ENCODE data around the gene DCAF11. TPM values are rescaled to one million over a fixed set of nuclear protein-coding genes. Genes with fewer than 3 reads are reported as not detected.

Gene DCAF11
- total RNA-seq, 1 donor from 2014 or later = 63.3 TPM

DNA sequence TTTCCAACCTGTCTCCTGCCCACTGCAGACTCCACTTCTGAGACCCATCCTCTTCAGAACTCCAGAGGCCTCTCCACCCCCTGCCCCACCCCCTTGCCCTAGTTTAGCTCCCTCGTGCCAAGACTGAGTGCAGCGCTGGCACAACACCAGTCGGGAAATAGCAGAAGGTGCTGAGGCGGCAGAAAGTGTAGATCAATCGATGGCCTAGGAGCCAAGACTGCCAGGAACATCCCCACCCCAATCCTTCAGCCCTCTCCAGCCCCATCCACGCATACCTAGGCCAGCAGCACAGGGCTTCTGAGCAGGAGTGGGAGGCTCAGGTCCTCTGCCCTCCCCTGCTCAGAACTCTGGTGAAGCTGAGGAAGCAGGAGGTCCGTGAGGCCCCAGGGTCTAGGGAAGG, 42.1 kb upstream of the DCAF11 start:
- DNase-seq (ENCODE audit: low read depth) = no peak
- H3K36me3 ChIP-seq (ENCODE audit: control insufficient read depth, insufficient read depth, low read length) = no peaks in the 10 kb centered on the region
- H3K27me3 ChIP-seq (ENCODE audit: control insufficient read depth, insufficient read depth, low read length) = peaks cover 38% of the 10 kb centered on the region
- H3K4me3 ChIP-seq (ENCODE audit: low read depth, low read length) = no peak overlapping the region
- TF ChIP-seq, protein P1, sequence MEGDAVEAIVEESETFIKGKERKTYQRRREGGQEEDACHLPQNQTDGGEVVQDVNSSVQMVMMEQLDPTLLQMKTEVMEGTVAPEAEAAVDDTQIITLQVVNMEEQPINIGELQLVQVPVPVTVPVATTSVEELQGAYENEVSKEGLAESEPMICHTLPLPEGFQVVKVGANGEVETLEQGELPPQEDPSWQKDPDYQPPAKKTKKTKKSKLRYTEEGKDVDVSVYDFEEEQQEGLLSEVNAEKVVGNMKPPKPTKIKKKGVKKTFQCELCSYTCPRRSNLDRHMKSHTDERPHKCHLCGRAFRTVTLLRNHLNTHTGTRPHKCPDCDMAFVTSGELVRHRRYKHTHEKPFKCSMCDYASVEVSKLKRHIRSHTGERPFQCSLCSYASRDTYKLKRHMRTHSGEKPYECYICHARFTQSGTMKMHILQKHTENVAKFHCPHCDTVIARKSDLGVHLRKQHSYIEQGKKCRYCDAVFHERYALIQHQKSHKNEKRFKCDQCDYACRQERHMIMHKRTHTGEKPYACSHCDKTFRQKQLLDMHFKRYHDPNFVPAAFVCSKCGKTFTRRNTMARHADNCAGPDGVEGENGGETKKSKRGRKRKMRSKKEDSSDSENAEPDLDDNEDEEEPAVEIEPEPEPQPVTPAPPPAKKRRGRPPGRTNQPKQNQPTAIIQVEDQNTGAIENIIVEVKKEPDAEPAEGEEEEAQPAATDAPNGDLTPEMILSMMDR (IDR thresholded peaks at IDR 0.05; ENCODE audit: insufficient read depth, low read length, poor library complexity, severe bottlenecking) = no peak

DNA sequence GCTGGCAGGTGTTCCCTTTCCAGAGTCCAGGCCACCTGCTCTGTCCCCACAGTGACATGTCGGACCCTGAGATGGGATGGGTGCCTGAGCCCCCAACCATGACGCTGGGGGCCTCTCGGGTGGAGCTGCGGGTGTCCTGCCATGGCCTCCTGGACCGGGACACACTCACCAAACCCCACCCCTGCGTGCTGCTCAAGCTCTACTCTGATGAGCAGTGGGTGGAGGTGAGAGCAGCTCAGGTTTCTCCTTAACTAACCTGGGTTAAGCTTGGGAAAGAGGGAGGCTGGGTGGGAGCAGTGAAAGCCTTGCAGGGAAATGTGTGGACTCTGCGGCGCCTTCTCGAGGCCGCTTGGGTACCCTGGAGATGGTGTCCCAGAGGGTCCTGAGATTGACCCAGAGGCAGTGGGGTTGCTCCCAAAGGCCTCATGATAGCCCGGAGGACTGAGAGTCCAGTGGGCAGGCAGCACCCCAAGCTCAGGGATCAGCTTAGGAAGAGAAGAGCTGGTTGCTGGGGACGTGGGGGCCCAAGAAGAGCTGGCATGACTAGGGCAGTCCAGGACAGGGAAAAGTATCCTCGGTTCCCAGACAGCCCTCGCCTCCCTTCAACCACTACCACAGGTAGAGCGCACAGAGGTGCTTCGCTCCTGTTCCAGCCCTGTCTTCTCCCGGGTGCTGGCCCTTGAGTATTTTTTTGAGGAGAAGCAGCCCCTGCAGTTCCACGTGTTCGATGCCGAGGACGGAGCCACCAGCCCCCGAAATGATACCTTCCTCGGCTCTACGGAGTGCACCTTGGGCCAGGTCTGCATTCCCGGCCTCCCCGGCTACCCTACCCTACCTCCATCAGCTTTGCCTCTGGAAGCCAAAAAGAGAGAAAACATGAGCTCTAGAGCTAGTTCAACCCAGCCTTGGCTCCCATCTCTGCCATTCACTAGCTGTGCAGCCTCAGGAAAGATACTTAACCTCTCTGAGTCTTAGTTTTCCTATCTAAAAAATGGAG, 41.4 kb upstream of the DCAF11 start:
- Histone ChIP-seq H3K27me3 (ENCODE audit: control insufficient read depth, insufficient read depth, low read length) (peaks cover 38% of the 10 kb centered on the region), H3K4me3 (ENCODE audit: low read depth, low read length) (no peak overlapping the region), H3K36me3 (ENCODE audit: control insufficient read depth, insufficient read depth, low read length) (no peaks in the 10 kb centered on the region)
- DNase-seq (ENCODE audit: low read depth) = no peak
- TF ChIP-seq, protein P1 (IDR thresholded peaks at IDR 0.05; ENCODE audit: insufficient read depth, low read length, poor library complexity, severe bottlenecking) = no peak

DNA sequence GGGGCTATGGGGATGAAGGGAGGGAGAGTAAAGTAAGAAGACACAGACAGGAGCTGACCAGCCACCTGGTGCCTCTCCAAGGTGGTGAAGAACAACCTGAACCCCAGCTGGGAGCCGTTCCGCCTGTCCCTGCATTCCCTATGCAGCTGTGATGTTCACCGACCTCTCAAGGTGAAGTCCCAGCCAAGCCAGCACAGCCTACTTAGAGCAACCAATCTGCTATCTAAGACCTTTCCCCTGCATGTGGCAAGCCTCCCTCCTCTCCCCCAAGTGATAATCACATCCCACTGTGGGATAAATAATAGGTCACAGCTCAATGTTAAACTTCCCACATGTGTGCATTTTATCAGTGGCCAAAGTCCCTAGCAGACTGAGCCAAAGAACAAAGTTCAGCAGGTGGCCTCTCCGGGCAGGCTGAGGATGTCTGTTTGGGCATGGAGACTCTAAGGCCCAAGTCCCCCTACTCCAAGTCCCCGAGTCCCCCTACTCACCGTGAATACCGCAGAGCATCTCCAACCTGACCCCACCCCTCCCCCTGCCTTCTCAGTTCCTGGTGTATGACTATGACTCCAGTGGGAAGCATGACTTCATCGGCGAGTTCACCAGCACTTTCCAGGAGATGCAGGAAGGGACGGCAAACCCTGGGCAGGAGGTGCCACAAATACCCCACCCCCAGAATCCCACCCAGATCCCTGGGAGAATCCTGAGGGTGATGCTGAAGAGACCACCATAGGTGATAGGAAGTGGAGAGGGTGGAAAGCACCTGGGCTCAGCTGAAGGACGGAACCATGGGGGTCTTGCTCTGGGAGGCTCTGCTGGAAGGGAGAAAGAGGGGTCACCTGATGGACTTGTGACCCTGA, 39.7 kb upstream of the DCAF11 start:
- H3K27me3 ChIP-seq (ENCODE audit: control insufficient read depth, insufficient read depth, low read length) = peaks cover 31% of the 10 kb centered on the region

DNA sequence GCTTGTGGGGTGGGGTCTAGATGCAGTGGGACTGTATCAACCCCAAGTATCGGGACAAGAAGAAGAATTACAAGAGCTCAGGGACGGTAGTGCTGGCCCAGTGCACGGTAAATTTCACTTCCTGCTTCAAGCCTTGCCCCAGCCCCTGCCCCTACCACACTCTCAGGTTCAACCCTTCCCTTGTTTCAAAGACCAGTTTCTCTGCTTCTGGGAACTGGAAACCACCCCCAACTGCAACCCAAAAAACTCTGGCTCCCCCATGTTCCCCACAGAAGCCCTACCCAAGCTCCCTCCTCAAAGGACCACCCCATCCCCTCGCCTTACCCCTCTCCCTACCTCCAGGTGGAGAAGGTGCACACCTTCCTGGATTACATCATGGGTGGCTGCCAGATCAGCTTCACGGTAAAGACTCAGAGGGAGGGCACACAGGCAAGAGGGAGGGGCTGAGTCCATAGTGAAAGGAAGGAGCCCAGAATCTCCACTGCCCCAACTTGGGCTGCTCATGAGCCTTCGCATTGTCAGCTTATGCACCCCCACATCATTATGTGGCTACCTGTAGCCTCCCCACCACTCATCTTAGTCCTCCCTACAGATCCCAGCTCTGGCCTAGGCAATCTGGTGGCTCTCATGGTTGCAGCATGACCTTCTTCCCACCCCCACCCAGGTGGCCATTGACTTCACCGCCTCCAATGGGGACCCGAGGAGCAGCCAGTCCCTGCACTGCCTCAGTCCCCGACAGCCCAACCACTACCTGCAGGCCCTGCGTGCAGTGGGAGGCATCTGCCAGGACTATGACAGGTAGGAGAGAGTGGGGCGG, 38.9 kb upstream of the DCAF11 start:
- TF ChIP-seq, protein P1 (IDR thresholded peaks at IDR 0.05; ENCODE audit: insufficient read depth, low read length, poor library complexity, severe bottlenecking) = no peak
- peaks cover 33% of the 10 kb centered on the region for H3K27me3 ChIP-seq (ENCODE audit: control insufficient read depth, insufficient read depth, low read length)
- no peak for DNase-seq (ENCODE audit: low read depth)
- H3K4me3 ChIP-seq (ENCODE audit: low read depth, low read length) = no peak overlapping the region
- no peaks in the 10 kb centered on the region for H3K36me3 ChIP-seq (ENCODE audit: control insufficient read depth, insufficient read depth, low read length)

More for the DNA sequence above, 39.7 kb upstream of the DCAF11 start:
- TF ChIP-seq, protein P1 (IDR thresholded peaks at IDR 0.05; ENCODE audit: insufficient read depth, low read length, poor library complexity, severe bottlenecking) = no peak
- Histone ChIP-seq H3K4me3 (ENCODE audit: low read depth, low read length) (no peak overlapping the region), H3K36me3 (ENCODE audit: control insufficient read depth, insufficient read depth, low read length) (no peaks in the 10 kb centered on the region)
- DNase-seq (ENCODE audit: low read depth) = no peak

DNA sequence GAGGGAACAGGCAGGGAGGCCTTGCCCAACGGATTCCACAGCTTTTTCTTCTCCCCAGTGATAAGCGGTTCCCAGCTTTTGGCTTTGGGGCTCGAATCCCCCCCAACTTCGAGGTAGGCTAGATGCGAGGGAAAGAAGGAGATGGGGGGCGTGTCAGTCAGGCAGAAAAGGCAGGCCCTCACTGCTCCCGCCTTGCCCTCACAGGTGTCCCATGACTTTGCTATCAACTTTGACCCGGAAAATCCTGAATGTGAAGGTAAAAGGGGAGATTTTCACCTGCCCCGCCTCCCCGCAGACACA, 38.3 kb upstream of the DCAF11 start:
- TF ChIP-seq, protein P1 (IDR thresholded peaks at IDR 0.05; ENCODE audit: insufficient read depth, low read length, poor library complexity, severe bottlenecking) = no peak
- H3K4me3 ChIP-seq (ENCODE audit: low read depth, low read length) = no peak overlapping the region
- peaks cover 30% of the 10 kb centered on the region for H3K27me3 ChIP-seq (ENCODE audit: control insufficient read depth, insufficient read depth, low read length)
- no peak for DNase-seq (ENCODE audit: low read depth)
- no peaks in the 10 kb centered on the region for H3K36me3 ChIP-seq (ENCODE audit: control insufficient read depth, insufficient read depth, low read length)

All from kidney epithelial cell (primary cell).